ENCODE measurements around the gene SPACDR. TPM values are rescaled to one million over a fixed set of nuclear protein-coding genes. Genes with fewer than 3 reads are reported as not detected.
A peak's percentile ranks its signal among the peaks of the same experiment; 100 is the strongest.

SPACDR gene
- total and polyA plus RNA-seq, 5 donors from 2014 or later = 0.32 to 3.7 (median 0.32) TPM; not detected in 2

DNA sequence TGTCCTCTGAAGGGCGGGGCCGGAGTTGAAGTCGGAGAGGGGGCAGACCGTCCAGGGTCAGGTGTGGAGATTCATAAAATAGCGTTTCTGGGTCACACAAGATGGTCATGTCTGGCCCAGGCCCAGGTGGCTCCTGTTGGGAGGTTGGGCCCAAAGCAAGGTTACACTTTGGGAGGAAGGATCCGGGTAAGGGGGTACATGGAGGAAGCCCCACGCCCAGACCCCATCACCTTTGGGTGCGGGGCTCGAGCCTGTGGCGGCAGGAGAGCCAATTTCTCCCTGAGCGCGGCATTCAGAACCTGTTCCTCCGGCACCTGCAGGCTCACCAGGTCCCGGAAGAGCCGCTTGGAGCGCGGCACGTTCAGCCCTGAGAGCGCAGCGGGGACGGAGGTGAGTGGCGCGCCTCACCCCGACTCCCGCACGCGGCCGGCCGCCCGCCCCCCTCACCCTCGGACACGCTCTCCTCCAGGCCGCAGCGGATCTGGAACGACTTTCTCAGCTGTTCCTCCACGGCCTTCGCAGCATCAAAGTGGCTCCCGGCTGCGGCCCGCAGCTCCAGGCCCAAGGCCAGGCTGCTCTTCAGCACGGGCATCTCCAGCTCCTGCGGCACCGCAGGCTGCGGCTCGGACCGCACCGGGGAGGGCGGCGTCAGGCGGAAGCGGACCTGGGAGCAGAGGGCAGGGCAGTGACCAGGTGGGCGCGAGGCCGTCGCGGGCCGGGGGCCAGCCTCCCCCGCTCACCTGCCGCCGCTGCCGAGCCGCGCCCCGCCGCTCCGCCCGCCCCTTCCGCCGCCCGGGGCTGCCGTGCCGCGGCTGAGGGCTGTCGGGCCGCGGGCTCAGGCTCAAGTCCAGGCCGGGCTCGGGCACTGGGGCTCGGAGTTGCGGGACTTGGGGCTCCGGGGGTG is 28.4 kb downstream of the SPACDR start:
- Mint-ChIP-seq H3K27me3 (peaks cover 6% of the 10 kb centered on the region), H3K4me1 (peaks cover 0 to 53% (median 31%) of the 10 kb centered on the region in 4 donors), H3K36me3 (peaks cover 26% of the 10 kb centered on the region), H3K9me3 (peaks cover 0 to 2% (median 0%) of the 10 kb centered on the region in 7 donors), H3K27ac (peak overlapping the region; percentile 97 to 99 (median 99)), H3K4me3 (peak overlapping the region; percentile 95 to 98 (median 96))
- Histone ChIP-seq H3K27ac (ENCODE audit: insufficient read depth, low read length, poor library complexity, severe bottlenecking) (peak overlapping the region; percentile 90), H3K4me3 (ENCODE audit: low read depth, low read length) (peak overlapping the region; percentile 87), H3K9me3 (ENCODE audit: control insufficient read depth in 2 of 2, low read length in 2 of 2) (no peaks in the 10 kb centered on the region), H3K27me3 (ENCODE audit: control insufficient read depth, insufficient read depth, low read length) (no peaks in the 10 kb centered on the region), H3K36me3 (ENCODE audit: control insufficient read depth, insufficient read depth, low read length) (peaks cover 19% of the 10 kb centered on the region), H3K4me1 (ENCODE audit: control insufficient read depth, insufficient read depth, low read length, poor library complexity, severe bottlenecking) (peaks cover 56% of the 10 kb centered on the region)
- ATAC-seq (ENCODE audit: low read depth in 2 of 2) (peak; percentile 32 to 33), DNase-seq (peak; percentile 29 to 76 (median 54))

DNA sequence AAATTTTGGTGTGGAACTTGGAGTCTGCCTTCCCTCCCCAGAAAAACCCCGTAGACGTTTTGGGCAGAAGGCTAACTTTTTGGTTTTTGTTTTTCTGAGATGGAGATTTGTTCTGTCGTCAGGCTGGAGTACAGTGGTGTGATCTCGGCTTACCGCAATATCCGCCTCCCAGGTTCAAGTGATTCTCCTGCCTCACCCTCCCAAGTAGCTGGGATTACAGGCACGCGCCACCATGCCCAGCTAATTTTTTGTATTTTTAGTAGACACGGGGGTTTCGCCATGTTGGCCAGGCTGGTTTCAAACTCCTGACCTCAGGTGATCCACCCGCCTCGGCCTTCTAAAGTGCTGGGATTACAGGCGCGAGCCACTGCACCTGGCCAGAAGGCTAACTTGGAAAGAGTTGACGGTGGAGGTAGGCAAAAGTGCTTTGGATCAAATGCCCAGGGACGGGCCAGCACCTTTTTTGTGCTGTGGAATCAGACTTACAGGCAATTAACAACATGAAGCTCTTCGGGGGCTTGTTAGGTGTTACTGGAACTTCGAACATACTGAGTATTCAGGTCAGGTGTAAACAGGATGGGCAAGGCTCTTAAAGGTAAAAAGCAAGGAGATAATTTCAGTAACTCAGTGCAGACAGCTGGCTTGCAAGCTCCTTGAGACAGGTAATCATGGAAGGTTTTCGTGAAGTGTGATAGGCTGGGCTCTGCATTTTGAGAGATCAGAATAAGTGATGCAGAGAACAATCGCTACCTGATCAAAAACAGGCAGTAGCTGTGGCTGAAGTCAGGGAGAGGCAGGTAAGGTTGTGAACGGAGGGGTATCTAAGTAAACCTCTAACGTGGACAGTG is 29.5 kb downstream of the SPACDR start:
- Mint-ChIP-seq H3K27ac (peak overlapping the region; percentile 92 to 97 (median 95)), H3K9me3 (peaks cover 0 to 2% (median 0%) of the 10 kb centered on the region in 7 donors), H3K27me3 (peaks cover 9% of the 10 kb centered on the region), H3K4me3 (peak overlapping the region; percentile 91 to 97 (median 95)), H3K4me1 (peaks cover 0 to 60% (median 33%) of the 10 kb centered on the region in 4 donors), H3K36me3 (peaks cover 28% of the 10 kb centered on the region)
- Histone ChIP-seq H3K4me1 (ENCODE audit: control insufficient read depth, insufficient read depth, low read length, poor library complexity, severe bottlenecking) (peaks cover 61% of the 10 kb centered on the region), H3K36me3 (ENCODE audit: control insufficient read depth, insufficient read depth, low read length) (peaks cover 19% of the 10 kb centered on the region), H3K27ac (ENCODE audit: insufficient read depth, low read length, poor library complexity, severe bottlenecking) (peak overlapping the region; percentile 90), H3K27me3 (ENCODE audit: control insufficient read depth, insufficient read depth, low read length) (no peaks in the 10 kb centered on the region), H3K9me3 (ENCODE audit: control insufficient read depth in 2 of 2, low read length in 2 of 2) (no peaks in the 10 kb centered on the region), H3K4me3 (ENCODE audit: low read depth, low read length) (peak overlapping the region; percentile 87)
- no peak for ATAC-seq (ENCODE audit: low read depth in 2 of 2)
- peak in 1 of 3 donors; percentile 66 for DNase-seq

DNA sequence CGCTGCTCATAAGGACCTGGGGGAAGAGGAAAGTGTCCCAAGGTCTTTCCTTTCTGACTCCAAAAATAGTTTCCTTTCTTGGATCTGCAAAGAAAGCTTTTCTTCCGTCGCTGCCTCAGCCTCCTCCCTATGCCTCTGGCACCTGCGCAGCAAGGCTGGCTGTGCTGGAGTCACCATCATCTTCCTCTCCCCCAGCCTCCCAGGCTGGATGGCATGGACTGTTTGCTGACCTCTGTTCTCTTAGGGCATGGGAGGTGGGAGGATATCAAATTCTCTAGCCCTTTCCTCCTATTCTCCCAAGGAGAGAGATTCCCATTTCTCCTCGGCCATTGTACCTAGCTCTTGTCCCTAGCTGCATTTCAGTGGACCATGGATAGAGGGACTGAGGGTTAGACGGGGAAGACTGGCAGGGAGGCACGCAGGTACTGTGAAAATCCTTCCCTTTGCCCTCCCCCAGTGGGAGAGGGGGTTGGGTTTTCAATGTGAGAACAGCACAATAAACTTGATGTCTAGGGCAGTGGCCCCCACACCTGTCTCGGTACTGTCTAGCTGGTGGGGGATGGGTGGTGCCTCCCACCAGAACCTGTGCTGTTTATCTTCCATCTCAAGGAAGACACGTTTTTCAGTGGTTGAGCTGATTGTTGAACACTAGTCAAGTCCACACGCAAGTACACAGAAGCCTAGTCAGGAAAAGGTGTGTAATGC is 30.3 kb downstream of the SPACDR start:
- Mint-ChIP-seq H3K4me3 (peak overlapping the region; percentile 91 to 97 (median 95)), H3K36me3 (peaks cover 32% of the 10 kb centered on the region), H3K27me3 (peaks cover 17% of the 10 kb centered on the region), H3K4me1 (peaks cover 0 to 63% (median 37%) of the 10 kb centered on the region in 4 donors), H3K9me3 (peaks cover 0 to 4% (median 0%) of the 10 kb centered on the region in 7 donors), H3K27ac (peak overlapping the region; percentile 52 to 97 (median 76))
- H3K4me3 ChIP-seq (ENCODE audit: low read depth, low read length) = peak overlapping the region; percentile 41
- DNase-seq (no peak), ATAC-seq (ENCODE audit: low read depth in 2 of 2) (no peak)
- H3K27me3 ChIP-seq (ENCODE audit: control insufficient read depth, insufficient read depth, low read length) = no peaks in the 10 kb centered on the region
- peak overlapping the region; percentile 90 for H3K27ac ChIP-seq (ENCODE audit: insufficient read depth, low read length, poor library complexity, severe bottlenecking)
- peaks cover 61% of the 10 kb centered on the region for H3K4me1 ChIP-seq (ENCODE audit: control insufficient read depth, insufficient read depth, low read length, poor library complexity, severe bottlenecking)
- peaks cover 19% of the 10 kb centered on the region for H3K36me3 ChIP-seq (ENCODE audit: control insufficient read depth, insufficient read depth, low read length)
- no peaks in the 10 kb centered on the region for H3K9me3 ChIP-seq (ENCODE audit: control insufficient read depth in 2 of 2, low read length in 2 of 2)

DNA sequence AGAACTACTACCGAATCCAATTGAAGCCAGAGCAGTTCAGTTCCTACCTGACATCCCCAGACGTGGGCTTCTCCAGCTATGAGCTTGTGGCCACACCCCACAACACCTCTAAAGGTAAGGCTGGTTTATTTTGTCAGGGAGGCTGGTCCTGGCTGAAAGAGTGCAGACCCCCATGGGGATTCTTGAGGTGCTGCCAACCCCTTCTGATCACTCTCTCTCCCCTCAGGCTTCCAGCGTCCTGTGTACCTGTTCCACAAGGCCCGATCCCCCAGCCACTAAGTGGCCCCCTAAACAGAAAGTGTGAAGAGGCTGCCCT is 30.8 kb downstream of the SPACDR start:
- Histone ChIP-seq H3K9me3 (ENCODE audit: control insufficient read depth in 2 of 2, low read length in 2 of 2) (no peaks in the 10 kb centered on the region), H3K36me3 (ENCODE audit: control insufficient read depth, insufficient read depth, low read length) (peaks cover 19% of the 10 kb centered on the region), H3K4me3 (ENCODE audit: low read depth, low read length) (no peak overlapping the region), H3K27me3 (ENCODE audit: control insufficient read depth, insufficient read depth, low read length) (no peaks in the 10 kb centered on the region), H3K27ac (ENCODE audit: insufficient read depth, low read length, poor library complexity, severe bottlenecking) (no peak overlapping the region), H3K4me1 (ENCODE audit: control insufficient read depth, insufficient read depth, low read length, poor library complexity, severe bottlenecking) (peaks cover 61% of the 10 kb centered on the region)
- Mint-ChIP-seq H3K27ac (peak overlapping the region in 2 of 3 donors; percentile 32 to 97), H3K36me3 (peaks cover 32% of the 10 kb centered on the region), H3K9me3 (peaks cover 0 to 4% (median 0%) of the 10 kb centered on the region in 7 donors), H3K27me3 (peaks cover 22% of the 10 kb centered on the region), H3K4me3 (peak overlapping the region; percentile 91 to 97 (median 95)), H3K4me1 (peaks cover 0 to 66% (median 39%) of the 10 kb centered on the region in 4 donors)
- no peak for ATAC-seq (ENCODE audit: low read depth in 2 of 2)
- DNase-seq = no peak

DNA sequence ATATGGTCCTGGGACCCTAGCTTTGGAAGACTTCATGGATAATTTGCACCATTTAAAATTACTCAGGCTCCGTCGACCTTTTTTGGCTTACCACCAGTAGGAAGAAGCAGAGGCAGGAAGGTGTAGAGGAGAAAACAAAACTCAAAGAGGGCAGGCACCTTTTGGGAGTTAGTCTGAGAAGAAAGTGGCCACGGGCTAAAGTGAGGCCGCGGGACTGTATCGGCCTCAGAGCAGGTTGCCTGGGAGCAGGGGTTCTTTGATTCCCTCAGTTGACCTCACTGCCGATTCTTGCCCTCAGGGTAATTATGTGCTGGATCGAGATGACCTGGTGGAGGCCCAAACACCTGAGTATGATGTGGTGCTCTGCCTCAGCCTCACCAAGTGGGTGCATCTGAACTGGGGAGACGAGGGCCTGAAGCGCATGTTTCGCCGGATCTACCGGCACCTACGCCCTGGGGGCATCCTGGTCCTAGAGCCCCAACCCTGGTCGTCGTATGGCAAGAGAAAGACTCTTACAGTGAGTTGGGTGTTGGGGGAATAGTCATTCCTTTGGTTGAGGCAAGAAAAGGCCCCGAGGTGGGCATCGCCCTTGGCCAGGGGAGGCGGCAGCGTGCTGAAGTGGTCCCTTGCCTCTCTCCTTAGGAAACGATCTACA is 31.3 kb downstream of the SPACDR start:
- Mint-ChIP-seq H3K27me3 (peaks cover 25% of the 10 kb centered on the region), H3K36me3 (peaks cover 32% of the 10 kb centered on the region), H3K4me3 (peak overlapping the region; percentile 71 to 97 (median 94)), H3K9me3 (peaks cover 0 to 4% (median 0%) of the 10 kb centered on the region in 7 donors), H3K27ac (peak overlapping the region; percentile 32 to 75 (median 55)), H3K4me1 (peaks cover 0 to 71% (median 41%) of the 10 kb centered on the region in 4 donors)
- Histone ChIP-seq H3K27ac (ENCODE audit: insufficient read depth, low read length, poor library complexity, severe bottlenecking) (peak overlapping the region; percentile 33), H3K9me3 (ENCODE audit: control insufficient read depth in 2 of 2, low read length in 2 of 2) (no peaks in the 10 kb centered on the region), H3K4me3 (ENCODE audit: low read depth, low read length) (peak overlapping the region; percentile 48), H3K27me3 (ENCODE audit: control insufficient read depth, insufficient read depth, low read length) (no peaks in the 10 kb centered on the region), H3K4me1 (ENCODE audit: control insufficient read depth, insufficient read depth, low read length, poor library complexity, severe bottlenecking) (peaks cover 64% of the 10 kb centered on the region), H3K36me3 (ENCODE audit: control insufficient read depth, insufficient read depth, low read length) (peaks cover 19% of the 10 kb centered on the region)
- DNase-seq = no peak
- no peak for ATAC-seq (ENCODE audit: low read depth in 2 of 2)

DNA sequence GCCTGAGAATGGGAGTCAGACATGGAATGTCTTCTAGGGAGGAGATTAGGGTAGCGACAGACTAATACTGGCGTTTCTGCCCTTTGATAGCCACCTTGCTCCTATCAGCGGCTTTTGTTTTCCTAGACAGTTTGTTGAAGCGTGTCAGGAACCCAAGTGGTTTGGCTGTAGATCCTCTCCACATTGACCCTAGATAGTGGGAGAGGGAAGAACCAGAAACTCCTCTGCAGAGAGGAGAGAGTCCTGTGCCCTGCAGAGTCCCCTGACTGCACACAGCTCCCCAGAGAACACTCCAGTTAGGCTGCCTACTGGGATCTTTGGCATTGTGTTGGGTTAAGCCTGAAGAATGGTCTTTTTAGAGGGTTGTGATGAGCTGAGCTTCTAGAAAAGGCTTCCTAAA is 32.0 kb downstream of the SPACDR start:
- Mint-ChIP-seq H3K4me3 (peak overlapping the region; percentile 71 to 96 (median 92)), H3K27ac (peak overlapping the region; percentile 75 to 85 (median 83)), H3K27me3 (peaks cover 25% of the 10 kb centered on the region), H3K36me3 (peaks cover 32% of the 10 kb centered on the region), H3K4me1 (peaks cover 0 to 73% (median 41%) of the 10 kb centered on the region in 4 donors), H3K9me3 (peaks cover 0 to 4% (median 0%) of the 10 kb centered on the region in 7 donors)
- Histone ChIP-seq H3K27ac (ENCODE audit: insufficient read depth, low read length, poor library complexity, severe bottlenecking) (peak overlapping the region; percentile 33), H3K27me3 (ENCODE audit: control insufficient read depth, insufficient read depth, low read length) (no peaks in the 10 kb centered on the region), H3K4me1 (ENCODE audit: control insufficient read depth, insufficient read depth, low read length, poor library complexity, severe bottlenecking) (peaks cover 64% of the 10 kb centered on the region), H3K4me3 (ENCODE audit: low read depth, low read length) (peak overlapping the region; percentile 48), H3K36me3 (ENCODE audit: control insufficient read depth, insufficient read depth, low read length) (peaks cover 19% of the 10 kb centered on the region), H3K9me3 (ENCODE audit: control insufficient read depth in 2 of 2, low read length in 2 of 2) (no peaks in the 10 kb centered on the region)
- no peak for DNase-seq
- no peak for ATAC-seq (ENCODE audit: low read depth in 2 of 2)
